ENCODE data around the gene NFKBIE. TPM values are rescaled to one million over a fixed set of nuclear protein-coding genes. Genes with fewer than 3 reads are reported as not detected.

The NFKBIE gene
- total RNA-seq, 1 experiment from 2014 or later: 11.2 TPM

DNA sequence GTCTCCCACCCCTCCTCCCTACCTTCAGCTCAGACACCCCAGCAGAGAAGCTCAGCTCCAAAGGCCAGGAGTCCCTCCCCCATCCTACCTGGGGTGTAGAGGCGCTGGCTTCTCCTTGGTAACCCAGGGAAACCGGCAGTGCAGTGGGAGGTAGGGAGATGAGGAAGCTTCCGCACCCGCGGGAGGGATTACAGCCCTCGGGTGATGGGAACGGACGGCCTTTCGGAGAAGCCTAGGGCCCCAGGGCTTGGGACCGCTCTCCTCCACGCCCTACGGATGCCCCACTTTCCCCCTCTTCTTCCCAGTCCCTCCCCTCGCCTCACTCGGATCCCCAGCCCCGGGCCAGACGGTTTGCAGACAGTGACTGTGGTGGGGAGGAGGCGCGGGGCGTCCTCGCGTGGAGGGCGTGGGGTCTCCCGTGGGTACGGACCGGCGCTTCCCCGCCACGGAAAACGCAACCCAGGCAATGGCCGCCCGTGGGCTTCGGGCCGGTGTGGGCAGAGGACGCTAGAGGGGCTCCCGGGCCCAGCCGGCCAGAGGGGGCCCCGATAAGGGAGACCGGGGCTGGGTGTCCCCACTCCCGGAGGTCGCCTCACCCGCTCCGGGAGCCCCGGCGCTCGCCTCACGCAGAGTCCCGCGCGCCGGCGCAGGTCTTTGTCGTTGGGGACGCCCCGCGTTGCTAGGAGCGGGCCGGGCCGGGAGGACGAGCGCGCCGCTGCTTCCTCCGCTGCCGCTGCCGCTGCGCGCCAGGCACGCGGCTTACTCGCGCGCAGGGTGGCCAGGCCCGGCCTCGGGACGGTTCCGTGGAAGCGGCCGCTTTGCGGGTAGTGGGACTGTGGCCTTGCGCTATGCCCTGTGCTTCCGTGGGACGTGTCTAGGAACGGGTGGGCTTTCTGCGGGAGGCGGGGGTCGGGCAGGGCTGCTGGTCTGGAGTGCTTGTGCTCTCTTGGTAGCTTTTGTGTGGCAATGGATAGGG lies 32.0 kb upstream of the NFKBIE start:
- no peak for DNase-seq (ENCODE audit: low spot score)

DNA sequence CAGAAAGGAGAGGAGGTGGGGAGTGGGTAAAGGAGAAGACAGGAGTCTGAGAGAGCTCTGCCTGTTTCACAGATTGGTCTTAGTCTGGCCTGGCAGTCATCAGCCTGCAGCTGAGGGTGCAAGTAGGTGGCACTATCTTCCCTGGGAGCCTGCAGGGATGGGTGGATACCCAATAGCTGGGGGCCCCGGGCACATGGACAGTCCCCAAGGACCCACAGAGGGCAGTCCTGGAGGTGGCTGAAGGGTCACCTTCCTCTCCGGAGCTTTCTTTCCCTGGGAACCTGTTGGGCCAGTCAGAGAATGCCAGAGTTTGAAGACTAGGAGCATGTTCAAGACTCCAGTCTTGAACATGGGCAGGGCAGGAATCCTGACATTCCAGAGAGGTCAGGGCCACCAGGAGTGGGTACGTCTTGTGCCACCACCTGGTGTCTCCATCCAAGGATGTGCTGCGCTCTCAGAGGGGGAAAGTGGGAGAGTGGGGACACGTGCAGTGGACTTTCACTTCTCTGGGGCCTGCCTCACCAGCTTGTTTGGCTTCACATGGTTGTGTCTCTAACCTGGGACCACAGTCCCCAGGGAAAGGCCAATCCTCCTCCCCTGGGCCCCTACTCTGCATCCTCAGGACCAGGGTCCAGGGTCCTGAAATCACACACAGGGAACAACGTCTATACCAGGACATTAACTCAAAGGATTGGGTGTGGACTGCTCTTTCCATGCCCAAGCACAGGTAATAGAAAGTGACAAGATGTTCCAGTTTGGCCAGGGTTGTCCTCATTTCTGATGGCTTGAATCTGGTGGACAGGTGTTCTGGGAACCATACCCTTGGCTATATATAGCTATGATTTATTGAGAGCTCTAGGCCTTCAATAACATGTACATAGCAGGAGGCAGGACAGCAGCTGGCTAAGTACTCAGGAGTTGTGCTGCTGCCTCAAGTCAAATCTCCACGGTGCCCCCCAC lies 29.8 kb upstream of the NFKBIE start:
- no peak for DNase-seq (ENCODE audit: low spot score)

DNA sequence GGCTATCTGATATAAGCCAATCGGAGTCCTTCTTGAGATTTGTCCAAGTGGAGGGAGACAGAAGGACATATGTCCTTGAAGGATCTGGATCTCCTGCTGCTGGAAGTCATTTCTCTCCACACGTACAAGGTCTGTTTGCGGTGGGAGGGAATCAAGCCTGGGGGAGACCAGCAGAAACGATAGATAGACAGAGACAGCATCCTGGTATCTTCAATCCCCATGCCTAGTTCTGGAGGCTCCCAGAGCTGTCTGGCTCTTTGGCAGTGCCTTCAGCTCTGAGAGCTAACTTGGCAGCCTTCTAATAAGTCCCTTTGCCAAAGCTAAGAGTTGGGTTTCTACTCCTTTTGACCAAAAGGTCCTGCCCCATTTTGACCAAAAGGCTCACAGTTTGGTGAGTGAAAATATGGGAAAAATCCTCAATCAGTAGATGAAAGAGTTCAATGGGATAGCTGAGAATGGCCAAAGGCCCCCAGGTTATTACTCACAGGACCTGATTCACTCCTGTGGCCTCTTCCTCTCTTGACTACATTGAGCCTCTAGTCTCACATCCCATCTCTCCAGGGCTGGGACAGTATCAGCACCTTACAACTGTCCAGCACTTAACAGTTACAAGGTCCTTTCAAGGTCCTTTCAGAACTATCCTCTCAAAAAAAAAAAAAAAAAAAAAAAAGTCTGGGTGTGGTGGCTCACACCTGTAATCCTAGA lies 27.5 kb upstream of the NFKBIE start:
- DNase-seq (ENCODE audit: low spot score): no peak

DNA sequence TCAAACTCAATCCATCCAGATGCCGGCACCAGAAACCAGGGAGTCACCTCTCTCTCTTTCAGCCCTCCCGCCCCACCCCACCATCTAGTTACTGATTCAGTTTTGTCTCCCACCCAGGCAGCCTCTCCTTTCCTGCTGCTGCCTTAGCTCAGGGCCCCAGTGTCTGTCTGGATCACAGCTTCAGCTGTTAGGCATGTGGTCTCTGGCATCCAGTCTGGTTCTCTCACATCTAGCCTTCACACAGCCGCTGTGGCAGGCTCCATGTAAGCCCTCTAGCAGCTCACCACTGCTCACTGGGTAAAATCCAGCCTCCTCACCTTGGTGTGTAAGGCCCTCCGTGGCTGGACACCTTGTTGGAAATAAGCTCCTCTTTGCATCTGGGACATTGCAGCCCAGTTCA lies 26.5 kb upstream of the NFKBIE start:
- DNase-seq (ENCODE audit: low spot score): no peak

DNA sequence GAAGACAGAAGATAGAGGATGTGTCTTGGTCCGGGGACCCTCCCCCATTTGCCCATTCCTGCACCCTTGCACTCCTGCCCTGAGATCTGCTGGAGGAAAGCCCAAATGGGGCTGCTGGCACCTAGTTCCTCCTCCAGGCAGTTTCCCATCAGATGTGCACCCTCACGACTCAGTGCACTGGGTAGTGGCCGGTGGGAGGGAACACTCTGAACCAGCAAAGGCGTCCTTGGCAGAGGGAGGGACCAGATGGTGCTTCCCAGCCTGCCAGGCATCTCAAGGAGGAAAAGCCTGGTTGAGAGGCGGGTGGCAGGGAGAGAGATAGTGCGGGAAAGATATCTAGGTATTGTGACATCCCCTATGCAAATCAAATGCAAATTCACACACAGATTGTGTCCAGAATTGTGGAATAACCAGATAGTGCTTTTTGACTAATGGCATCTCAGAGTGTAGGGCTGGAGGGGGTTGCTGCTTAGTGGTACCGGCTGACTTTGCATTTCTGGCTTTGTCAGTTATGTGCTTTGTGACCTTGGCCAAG lies 24.4 kb upstream of the NFKBIE start:
- DNase-seq (ENCODE audit: low spot score): no peak

GRCh38 chr6:44286747-44287146 lies 21.4 kb upstream of the NFKBIE start:
- DNase-seq (ENCODE audit: low spot score): no peak

DNA sequence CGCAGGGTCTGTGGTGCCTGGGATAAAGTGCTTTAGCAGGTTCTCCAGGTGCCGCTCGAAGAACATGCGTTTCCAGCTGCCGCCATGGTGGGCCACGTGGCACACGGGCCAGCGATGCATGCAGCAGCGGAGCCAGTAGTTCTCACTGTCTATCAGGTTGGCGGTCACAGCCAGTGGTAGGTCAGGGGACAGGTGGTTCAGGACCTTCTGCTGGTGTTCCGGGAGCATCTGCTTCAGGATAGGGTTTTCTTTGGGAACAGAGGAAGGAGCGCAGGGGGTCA lies 20.9 kb upstream of the NFKBIE start:
- DNase-seq (ENCODE audit: low spot score): no peak

DNA sequence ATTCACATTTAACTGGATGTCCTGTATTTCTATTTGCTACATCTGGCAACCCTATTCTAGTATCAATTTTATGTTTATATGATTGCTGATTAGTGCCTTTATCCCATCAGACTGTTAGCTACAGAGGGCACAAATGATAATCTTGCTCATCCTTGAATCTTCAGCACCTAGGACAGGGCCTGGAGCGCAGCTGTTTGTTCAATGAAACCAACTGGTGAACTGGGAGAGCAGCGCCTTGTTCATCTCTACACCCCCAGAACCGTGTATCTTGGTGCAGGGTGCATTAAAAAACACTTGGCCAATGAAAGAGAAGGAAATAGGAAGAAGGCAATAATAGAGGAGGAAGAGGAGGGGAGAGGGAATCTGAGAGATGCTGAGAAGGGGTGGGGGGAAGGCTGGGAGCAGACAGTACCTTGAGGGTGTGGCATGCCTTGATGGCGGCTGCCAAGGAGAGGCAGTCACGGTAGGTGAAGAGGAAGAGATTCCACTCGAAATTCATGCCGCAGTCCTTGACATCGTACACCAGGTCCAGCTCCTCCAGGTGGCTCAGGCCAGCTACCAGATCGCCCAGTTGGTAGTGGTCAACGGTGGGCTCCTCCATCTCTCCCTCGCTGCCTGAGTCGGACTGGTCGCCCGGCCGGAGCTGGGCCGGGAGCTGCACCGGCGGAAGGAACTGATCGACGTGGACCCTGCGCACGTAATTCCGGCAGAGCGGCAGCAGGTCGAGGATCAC lies 20.4 kb upstream of the NFKBIE start:
- DNase-seq (ENCODE audit: low spot score): no peak

DNA sequence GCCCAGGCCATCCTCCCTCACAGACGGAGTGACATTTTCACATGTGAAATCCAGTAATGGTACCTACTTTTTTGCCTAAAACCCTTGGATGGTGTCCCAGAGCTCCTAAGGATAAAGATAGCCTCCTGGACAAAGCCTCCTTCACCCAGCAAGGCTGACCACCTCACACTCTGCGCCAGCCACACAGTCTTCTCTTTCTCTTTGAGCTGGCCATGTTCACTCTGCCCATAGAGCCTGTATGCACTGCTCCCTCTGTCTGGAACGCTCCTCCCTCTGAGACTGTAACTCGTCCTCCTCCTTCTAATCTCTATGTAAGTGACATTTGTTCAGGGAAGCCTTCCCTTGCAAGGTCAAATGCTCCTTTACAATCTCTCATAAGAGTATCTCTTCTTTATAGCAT lies 19.5 kb upstream of the NFKBIE start:
- DNase-seq (ENCODE audit: low spot score): no peak

DNA sequence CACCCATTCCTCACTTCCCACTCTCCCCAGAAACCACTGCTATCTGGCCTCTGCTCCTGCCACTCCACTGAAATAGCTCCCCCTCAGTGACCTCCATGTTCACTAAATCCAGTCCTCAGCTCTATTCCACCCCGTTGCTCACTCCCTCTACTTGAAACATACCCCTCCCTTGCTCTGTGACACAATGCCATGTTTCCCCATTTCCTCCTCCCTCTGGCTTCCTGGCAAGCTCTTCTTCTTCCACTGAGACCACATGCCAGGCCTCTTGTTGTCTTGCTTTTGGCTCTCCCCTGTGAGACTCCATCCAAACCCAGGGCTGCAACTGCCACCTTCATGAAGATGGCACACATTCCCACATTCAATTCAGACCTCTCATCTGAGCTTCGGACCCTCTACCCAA lies 18.8 kb upstream of the NFKBIE start:
- DNase-seq (ENCODE audit: low spot score): no peak

DNA sequence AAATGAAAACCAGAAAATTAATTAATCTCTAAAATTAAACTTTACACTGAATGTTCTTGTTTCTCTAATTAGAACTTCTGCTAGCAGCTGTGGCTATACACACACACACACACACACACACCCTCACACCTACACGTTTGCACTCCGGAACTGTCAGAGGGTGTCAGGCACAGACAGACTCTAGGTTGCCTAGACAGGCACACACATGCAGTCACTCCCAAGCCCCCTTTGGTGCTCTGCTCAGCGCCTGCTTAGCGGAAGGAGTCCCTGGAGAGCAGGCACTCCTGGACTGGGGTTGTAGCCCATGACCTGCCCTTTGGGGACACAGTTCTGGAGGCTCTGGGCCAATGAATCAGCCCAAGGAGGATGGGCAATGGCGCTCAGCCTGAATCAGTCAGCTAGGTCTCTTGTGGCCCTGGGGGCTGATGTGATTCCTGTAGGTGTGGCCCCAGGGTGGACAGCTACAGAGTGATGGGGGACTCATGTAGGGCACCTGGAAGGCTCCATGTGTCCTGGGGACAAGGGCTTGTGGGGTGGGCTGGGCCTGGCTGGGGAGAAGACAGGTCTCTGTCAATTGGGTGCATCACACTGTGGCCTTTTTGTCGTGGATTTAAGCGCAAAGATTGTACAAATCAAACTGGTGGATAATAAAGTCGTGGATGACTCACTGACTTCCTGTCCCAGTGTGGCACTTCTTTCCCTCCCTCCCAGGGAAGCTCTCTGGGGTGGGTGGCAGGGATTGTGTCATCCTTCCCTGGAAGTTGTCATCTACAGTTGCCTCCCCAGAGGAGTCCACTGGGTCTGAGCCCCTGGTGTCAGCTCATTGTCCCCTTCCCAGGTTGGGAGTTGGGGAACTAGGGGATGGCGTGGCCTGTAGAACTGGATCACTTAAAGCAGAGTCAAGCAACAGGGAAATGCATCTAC lies 13.7 kb upstream of the NFKBIE start:
- DNase-seq (ENCODE audit: low spot score): no peak

- no peak for DNase-seq (ENCODE audit: low spot score)
Observed at GRCh38 chr6:44278315-44278714, 13.0 kb upstream of the NFKBIE start.

DNA sequence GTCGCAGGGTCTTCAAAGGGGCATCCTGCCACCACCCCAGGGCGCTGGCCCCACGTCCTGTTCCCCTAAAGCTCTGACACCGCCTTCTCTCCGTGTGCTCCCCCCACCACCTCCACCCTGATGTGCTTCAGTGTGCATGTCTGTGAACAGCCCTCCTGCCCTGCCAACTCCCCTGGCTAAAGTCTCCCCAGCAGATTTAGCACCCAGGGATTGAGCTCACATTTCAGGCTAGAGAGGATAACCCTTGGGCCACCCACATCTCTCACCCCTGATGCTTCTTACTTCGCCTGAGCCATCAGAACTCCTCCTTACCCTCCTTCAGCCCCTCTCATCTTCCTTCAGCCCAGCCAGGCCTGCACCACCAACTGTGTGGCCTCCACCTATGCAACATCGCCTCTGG lies 12.4 kb upstream of the NFKBIE start:
- DNase-seq (ENCODE audit: low spot score): no peak

DNA sequence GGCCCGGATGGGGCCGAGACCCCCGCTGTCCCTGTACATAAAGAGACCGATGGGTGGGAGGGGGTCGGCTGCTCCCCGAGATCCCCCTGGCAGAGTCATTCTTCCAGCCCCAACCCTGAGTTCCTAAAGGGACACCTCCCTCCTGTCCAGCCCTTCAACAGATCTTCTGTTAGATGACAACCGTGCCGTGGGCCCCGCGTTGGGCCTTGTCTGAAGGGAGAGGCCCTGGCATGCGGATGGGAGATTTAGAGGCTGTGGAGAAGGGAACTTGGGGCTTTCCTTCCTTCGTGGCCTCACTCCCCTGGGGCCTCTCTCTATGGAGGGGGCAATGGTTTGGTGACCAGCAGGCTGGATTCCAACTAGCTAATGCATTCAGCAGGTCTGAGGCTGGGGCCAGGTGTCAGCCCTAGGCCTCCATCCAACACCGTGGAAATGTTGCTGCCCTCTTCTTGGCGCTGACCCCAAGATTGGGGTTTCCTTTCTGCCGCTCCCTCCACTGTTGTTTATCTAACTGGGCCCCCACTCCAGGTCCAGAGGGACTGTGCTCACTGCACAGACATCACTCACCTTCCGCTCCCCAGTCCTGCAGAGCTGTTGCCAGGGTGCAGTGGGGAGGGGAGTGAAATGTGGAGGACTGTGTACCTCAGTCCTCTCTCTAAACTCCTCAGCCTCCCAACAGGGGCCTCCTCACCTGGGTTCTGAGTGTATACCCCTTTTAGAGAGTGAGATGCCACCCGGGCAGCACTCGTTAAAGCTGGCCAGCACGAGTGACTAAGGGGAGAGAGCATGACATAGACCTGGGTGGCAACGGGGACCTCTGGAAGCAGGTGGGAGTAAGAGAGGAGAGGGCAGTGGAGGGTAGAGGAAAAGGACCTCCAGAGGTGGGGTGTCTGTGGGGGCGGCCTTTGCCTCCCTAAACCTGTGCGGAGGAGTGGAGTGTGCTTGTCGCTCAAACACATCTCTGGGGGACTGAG lies 11.6 kb upstream of the NFKBIE start:
- no peak for DNase-seq (ENCODE audit: low spot score)

DNA sequence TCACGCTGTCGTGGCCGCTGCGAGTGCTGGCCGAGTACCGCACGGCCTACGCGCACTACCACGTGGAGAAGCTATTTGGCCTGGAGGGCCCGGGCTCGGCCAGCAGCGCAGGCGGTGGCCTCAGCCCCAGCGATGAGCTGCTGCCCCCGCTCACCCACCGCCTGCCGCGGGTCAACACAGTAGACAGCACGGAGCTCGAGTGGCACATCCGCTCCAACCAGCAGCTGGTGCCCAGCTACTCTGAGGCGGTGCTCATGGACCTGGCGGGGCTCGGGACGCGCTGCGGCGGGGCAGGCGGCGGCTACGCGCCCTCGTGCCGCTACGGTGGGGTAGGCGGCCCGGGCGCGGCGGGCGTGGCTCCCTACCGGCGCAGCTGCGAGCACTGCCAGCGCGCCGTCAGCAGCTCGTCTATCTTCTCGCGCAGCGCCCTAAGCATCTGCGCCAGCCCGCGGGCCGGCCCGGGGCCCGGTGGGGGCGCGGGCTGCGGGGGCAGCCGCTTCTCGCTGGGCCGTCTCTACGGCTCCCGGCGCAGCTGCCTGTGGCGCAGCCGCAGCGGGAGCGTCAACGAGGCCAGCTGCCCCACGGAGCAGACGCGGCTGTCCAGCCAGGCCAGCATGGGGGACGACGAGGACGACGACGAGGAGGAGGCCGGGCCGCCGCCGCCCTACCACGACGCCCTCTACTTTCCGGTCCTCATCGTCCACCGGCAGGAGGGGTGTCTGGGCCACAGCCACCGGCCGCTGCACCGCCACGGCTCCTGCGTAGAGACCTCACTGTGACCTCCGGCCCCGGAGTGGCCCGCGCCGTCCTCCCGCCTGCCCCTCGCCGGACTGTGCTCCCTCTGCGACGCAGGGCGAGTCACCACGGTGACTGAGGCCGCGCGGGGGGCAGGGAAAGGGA lies 10.6 kb upstream of the NFKBIE start:
- no peak for DNase-seq (ENCODE audit: low spot score)

GRCh38 chr6:44275271-44275748 lies 10.0 kb upstream of the NFKBIE start:
- DNase-seq (ENCODE audit: low spot score): no peak

DNA sequence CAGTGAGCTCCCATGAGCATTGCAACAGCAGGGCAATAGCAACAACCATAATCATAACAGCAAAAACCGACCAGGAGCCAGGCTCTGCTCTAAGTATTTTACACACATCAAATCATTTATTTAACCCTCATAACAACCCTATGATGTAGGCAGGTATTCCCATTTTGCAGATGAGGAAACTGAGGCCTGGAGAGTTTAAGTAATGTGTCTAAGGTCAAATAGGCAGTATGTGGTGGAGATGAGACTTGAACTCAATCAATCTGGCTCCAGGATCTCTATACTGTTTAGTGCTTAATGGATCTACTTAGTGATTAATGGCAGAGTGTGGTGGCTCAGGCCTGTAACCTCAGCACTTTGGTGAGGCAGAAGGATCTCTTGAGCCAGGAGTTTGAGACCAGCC lies 8.3 kb upstream of the NFKBIE start:
- DNase-seq (ENCODE audit: low spot score): no peak
